ENCODE results near the gene TXNIP.

Gene TXNIP

GRCh38 chr1:145986551-145986950, 9.8 kb downstream of the TXNIP start:
- in situ Hi-C loops (cut with MboI; ENCODE audit: low sequenced_read_pairs) = no loop called here

- in situ Hi-C loops (cut with MboI; ENCODE audit: low sequenced_read_pairs) = no loop called here
Measured at GRCh38 chr1:145985502-145986439, 10.6 kb downstream of the TXNIP start.

- in situ Hi-C loops (cut with MboI; ENCODE audit: low sequenced_read_pairs) = no loop called here
Measured at GRCh38 chr1:145985129-145985501, 11.3 kb downstream of the TXNIP start.

- in situ Hi-C loops (cut with MboI; ENCODE audit: low sequenced_read_pairs) = no loop called here
Measured at GRCh38 chr1:145983960-145984830, 12.2 kb downstream of the TXNIP start.

- in situ Hi-C loops (cut with MboI; ENCODE audit: low sequenced_read_pairs) = no loop called here
Measured at GRCh38 chr1:145983206-145983675, 13.1 kb downstream of the TXNIP start.

GRCh38 chr1:145982010-145982723, 14.2 kb downstream of the TXNIP start:
- in situ Hi-C loops (cut with MboI; ENCODE audit: low sequenced_read_pairs) = no loop called here

GRCh38 chr1:145980457-145980994, 15.9 kb downstream of the TXNIP start:
- in situ Hi-C loops (cut with MboI; ENCODE audit: low sequenced_read_pairs) = no loop called here

- in situ Hi-C loops (cut with MboI; ENCODE audit: low sequenced_read_pairs) = no loop called here
Measured at GRCh38 chr1:145979746-145980456, 16.5 kb downstream of the TXNIP start.

GRCh38 chr1:145978854-145979745, 17.3 kb downstream of the TXNIP start:
- in situ Hi-C loops (cut with MboI; ENCODE audit: low sequenced_read_pairs) = no loop called here

GRCh38 chr1:145978471-145978853, 17.9 kb downstream of the TXNIP start:
- in situ Hi-C loops (cut with MboI; ENCODE audit: low sequenced_read_pairs) = no loop called here

- in situ Hi-C loops (cut with MboI; ENCODE audit: low sequenced_read_pairs) = no loop called here
Measured at GRCh38 chr1:145977486-145978470, 18.6 kb downstream of the TXNIP start.

- in situ Hi-C loops (cut with MboI; ENCODE audit: low sequenced_read_pairs) = no loop called here
Measured at GRCh38 chr1:145977016-145977415, 19.4 kb downstream of the TXNIP start.

- in situ Hi-C loops (cut with MboI; ENCODE audit: low sequenced_read_pairs) = no loop called here
Measured at GRCh38 chr1:145975216-145975615, 21.2 kb downstream of the TXNIP start.

- in situ Hi-C loops (cut with MboI; ENCODE audit: low sequenced_read_pairs) = no loop called here
Measured at GRCh38 chr1:145974721-145975120, 21.7 kb downstream of the TXNIP start.

GRCh38 chr1:145972580-145972979, 23.8 kb downstream of the TXNIP start:
- in situ Hi-C loops (cut with MboI; ENCODE audit: low sequenced_read_pairs) = no loop called here

- in situ Hi-C loops (cut with MboI; ENCODE audit: low sequenced_read_pairs) = no loop called here
Measured at GRCh38 chr1:145967288-145967687, 29.1 kb downstream of the TXNIP start.

GRCh38 chr1:145965119-145965744, 31.1 kb downstream of the TXNIP start:
- in situ Hi-C loops (cut with MboI; ENCODE audit: low sequenced_read_pairs) = no loop called here

Data from HL-60/S4 treated with phorbol 12-myristate 13-acetate at 8.2 ng/mL for 4 days and 3 days (cell line).